ENCODE results near the gene GSTA2.
"Not testable (repeated sequence)": the region's sequence is repeated elsewhere in the genome, so short reads cannot be mapped to it uniquely, and the experiment has no call there.

GSTA2 gene

GRCh38 chr6:52763322-52763916, at the start of gene GSTA2:
GSTA2 (minus strand) TSS chr6:52763475; CDS start chr6:52757947, 5,528 bp downstream.
- DNase-seq (ENCODE audit: low read depth) = not testable (repeated sequence)

GRCh38 chr6:52809777-52810176, 46.5 kb upstream of the GSTA2 start:
- not testable (repeated sequence) for DNase-seq (ENCODE audit: low read depth)

GRCh38 chr6:52808660-52809059, 45.4 kb upstream of the GSTA2 start:
- DNase-seq (ENCODE audit: low read depth) = no peak

GRCh38 chr6:52803668-52804255, 40.5 kb upstream of the GSTA2 start, which contains the start of gene GSTA1:
GSTA1 (minus strand) TSS chr6:52803816; CDS start chr6:52799267, 4,549 bp downstream.
- DNase-seq (ENCODE audit: low read depth) = not testable (repeated sequence)

- no peak for DNase-seq (ENCODE audit: low read depth)
Measured at GRCh38 chr6:52802806-52803205, 39.5 kb upstream of the GSTA2 start.

GRCh38 chr6:52801188-52801841, 38.0 kb upstream of the GSTA2 start:
- no peak for DNase-seq (ENCODE audit: low read depth)

- DNase-seq (ENCODE audit: low read depth) = not testable (repeated sequence)
Measured at GRCh38 chr6:52799272-52799671, 36.0 kb upstream of the GSTA2 start.

GRCh38 chr6:52794366-52794765, 31.1 kb upstream of the GSTA2 start:
- not testable (repeated sequence) for DNase-seq (ENCODE audit: low read depth)

GRCh38 chr6:52790861-52791260, 27.6 kb upstream of the GSTA2 start:
- no peak for DNase-seq (ENCODE audit: low read depth)

- DNase-seq (ENCODE audit: low read depth) = not testable (repeated sequence)
Measured at GRCh38 chr6:52789658-52790057, 26.4 kb upstream of the GSTA2 start.

GRCh38 chr6:52788478-52788877, 25.2 kb upstream of the GSTA2 start:
- no peak for DNase-seq (ENCODE audit: low read depth)

GRCh38 chr6:52787917-52788316, 24.6 kb upstream of the GSTA2 start:
- DNase-seq (ENCODE audit: low read depth) = no peak

- no peak for DNase-seq (ENCODE audit: low read depth)
Measured at GRCh38 chr6:52786249-52786956, 23.1 kb upstream of the GSTA2 start.

- not testable (repeated sequence) for DNase-seq (ENCODE audit: low read depth)
Measured at GRCh38 chr6:52782696-52783274, 19.5 kb upstream of the GSTA2 start.

GRCh38 chr6:52782209-52782608, 18.9 kb upstream of the GSTA2 start:
- DNase-seq (ENCODE audit: low read depth) = not testable (repeated sequence)

- no peak for DNase-seq (ENCODE audit: low read depth)
Measured at GRCh38 chr6:52779237-52779636, 16.0 kb upstream of the GSTA2 start.

- not testable (repeated sequence) for DNase-seq (ENCODE audit: low read depth)
Measured at GRCh38 chr6:52776711-52777351, 13.6 kb upstream of the GSTA2 start.

- DNase-seq (ENCODE audit: low read depth) = not testable (repeated sequence)
Measured at GRCh38 chr6:52769399-52769798, 6.1 kb upstream of the GSTA2 start.

- DNase-seq (ENCODE audit: low read depth) = not testable (repeated sequence)
Measured at GRCh38 chr6:52767658-52768057, 4.4 kb upstream of the GSTA2 start.

- DNase-seq (ENCODE audit: low read depth) = not testable (repeated sequence)
Measured at GRCh38 chr6:52761673-52762491, 1.4 kb downstream of the GSTA2 start.

Measured in stimulated activated CD4-positive, alpha-beta T cell treated with anti-CD3 and anti-CD28 coated beads, Interleukin-2, amount 100 ng/mL, for 4 hours (primary cell).